ENCODE results near the gene KRT6A. TPM values are rescaled to one million over a fixed set of nuclear protein-coding genes. Genes with fewer than 3 reads are reported as not detected.

The KRT6A gene
- total and polyA plus RNA-seq, 2 experiments from 2014 or later: 0.22 TPM; not detected in 1

DNA sequence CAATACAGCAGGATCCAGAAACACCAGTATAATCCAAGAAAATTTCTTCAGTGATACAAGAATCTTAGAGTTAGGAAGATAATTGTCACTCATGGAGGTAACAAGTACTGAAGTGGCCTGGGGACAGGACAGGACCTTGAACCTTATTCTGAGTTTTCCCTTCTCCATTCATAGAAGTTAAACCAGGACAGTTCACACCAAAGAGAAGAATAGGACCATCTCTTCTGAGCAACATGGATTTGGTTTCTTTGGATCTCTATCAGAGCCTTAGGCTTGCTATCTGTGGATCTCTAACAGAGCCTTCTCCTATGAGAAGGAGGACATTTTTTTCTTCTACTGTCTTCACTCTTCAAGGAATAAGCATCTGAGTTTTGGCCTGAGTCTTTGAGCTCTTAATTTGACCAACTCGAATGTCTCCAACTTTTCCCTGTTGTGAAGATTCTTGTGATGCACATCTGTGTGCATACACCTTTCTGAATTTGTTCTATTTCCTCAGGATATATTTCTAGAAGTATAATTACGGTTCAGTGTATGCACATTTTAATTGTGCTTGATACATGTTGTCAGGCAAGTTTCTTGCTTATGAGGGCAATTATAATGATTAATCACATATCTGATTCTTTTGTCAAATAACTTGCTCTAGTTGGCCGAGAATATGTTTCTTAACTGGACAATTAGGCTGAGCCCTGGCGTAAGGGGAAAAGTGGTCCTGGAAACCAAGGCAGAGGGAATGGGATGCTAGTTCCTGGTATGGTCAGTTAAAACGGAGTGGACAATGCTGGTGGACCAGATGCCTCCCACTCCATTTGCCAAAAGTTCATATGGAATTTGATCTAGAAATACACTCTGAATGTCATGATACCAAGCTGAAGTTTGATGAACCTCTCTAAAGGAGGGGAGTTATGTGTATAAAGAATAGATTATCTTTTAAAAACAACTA, 6.6 kb downstream of the KRT6A start:
- Histone ChIP-seq H3K9me3 (ENCODE audit: low read depth) (no peaks in the 10 kb centered on the region), H3K4me1 (ENCODE audit: low read depth) (no peaks in the 10 kb centered on the region), H3K36me3 (no peaks in the 10 kb centered on the region), H3K27ac (no peak overlapping the region), H3K4me3 (no peak overlapping the region), H3K27me3 (peaks cover 3% of the 10 kb centered on the region)
- DNase-seq (ENCODE audit: low read depth in 1 of 2, low spot score in 1 of 2): no peak
- TF ChIP-seq, protein P1, sequence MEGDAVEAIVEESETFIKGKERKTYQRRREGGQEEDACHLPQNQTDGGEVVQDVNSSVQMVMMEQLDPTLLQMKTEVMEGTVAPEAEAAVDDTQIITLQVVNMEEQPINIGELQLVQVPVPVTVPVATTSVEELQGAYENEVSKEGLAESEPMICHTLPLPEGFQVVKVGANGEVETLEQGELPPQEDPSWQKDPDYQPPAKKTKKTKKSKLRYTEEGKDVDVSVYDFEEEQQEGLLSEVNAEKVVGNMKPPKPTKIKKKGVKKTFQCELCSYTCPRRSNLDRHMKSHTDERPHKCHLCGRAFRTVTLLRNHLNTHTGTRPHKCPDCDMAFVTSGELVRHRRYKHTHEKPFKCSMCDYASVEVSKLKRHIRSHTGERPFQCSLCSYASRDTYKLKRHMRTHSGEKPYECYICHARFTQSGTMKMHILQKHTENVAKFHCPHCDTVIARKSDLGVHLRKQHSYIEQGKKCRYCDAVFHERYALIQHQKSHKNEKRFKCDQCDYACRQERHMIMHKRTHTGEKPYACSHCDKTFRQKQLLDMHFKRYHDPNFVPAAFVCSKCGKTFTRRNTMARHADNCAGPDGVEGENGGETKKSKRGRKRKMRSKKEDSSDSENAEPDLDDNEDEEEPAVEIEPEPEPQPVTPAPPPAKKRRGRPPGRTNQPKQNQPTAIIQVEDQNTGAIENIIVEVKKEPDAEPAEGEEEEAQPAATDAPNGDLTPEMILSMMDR (IDR thresholded peaks at IDR 0.05; ENCODE audit: low read depth, low read length): no peak

DNA sequence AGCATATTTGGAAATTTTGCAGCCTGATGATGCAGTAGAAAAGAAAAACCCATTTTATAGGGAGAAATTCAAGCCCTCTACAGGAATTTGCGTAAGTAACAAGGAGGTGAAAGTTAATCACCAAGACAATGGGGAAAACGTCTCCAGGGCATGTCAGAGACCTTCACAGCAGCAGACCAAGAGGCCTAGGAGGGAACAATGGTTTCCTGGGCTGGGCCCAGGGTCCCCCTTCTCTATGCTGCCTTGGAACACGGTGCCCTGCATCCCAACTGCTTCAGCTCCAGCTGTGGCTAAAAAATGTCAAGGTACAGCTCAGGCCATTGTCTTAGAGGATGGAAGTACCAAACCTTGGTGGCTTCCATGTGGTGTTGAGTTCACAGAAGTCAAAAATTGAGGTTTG, 13.0 kb downstream of the KRT6A start:
- no peak for DNase-seq (ENCODE audit: low read depth in 1 of 2, low spot score in 1 of 2)
- H3K36me3 ChIP-seq: no peaks in the 10 kb centered on the region
- H3K27me3 ChIP-seq: no peaks in the 10 kb centered on the region
- no peak overlapping the region for H3K27ac ChIP-seq
- H3K4me1 ChIP-seq (ENCODE audit: low read depth): no peaks in the 10 kb centered on the region
- TF ChIP-seq, protein P1 (IDR thresholded peaks at IDR 0.05; ENCODE audit: low read depth, low read length): no peak
- H3K4me3 ChIP-seq: no peak overlapping the region
- H3K9me3 ChIP-seq (ENCODE audit: low read depth): no peaks in the 10 kb centered on the region

DNA sequence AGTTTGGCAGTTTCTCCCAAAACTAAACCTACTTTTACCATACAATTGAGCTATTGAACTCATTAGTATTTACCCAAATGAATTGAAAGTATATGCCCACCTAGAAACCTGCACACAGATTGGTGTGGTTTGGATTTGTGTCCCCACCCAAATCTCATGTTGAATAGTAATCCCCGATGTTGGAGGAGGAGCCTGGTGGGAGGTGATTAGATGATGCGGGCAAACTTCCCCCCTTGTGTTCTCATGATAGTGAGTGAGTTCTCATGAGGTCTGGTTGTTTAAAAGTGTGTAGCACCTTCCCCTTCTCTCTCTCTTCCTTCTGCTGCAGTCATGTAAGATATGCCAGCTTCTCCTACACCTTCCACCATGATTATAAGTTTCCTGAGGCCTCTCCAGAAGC, 15.4 kb downstream of the KRT6A start:
- Histone ChIP-seq H3K36me3 (no peaks in the 10 kb centered on the region), H3K27ac (no peak overlapping the region), H3K27me3 (no peaks in the 10 kb centered on the region), H3K9me3 (ENCODE audit: low read depth) (no peaks in the 10 kb centered on the region), H3K4me3 (no peak overlapping the region), H3K4me1 (ENCODE audit: low read depth) (no peaks in the 10 kb centered on the region)
- DNase-seq (ENCODE audit: low read depth in 1 of 2, low spot score in 1 of 2): no peak
- TF ChIP-seq, protein P1 (IDR thresholded peaks at IDR 0.05; ENCODE audit: low read depth, low read length): no peak

DNA sequence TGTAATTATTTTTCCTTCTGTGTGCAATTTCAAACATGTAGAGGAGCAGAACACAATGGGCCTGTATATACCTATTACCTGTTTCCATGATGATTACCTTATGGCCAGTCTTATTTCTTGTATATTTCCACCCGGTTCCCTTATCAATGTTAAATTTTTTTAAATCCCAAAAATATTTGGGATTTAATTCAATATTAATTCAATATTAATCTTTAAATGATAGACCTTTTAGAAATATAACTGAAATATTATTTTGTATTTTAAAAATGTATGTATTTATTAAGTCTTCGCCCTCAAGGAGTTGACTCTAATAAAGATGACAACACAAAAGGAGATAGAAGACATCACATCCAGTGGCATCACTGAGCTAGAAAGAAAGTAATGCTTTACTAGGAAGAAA, 18.8 kb downstream of the KRT6A start:
- H3K36me3 ChIP-seq: no peaks in the 10 kb centered on the region
- DNase-seq (ENCODE audit: low read depth in 1 of 2, low spot score in 1 of 2): no peak
- no peaks in the 10 kb centered on the region for H3K9me3 ChIP-seq (ENCODE audit: low read depth)
- TF ChIP-seq, protein P1 (IDR thresholded peaks at IDR 0.05; ENCODE audit: low read depth, low read length): no peak
- no peak overlapping the region for H3K27ac ChIP-seq
- no peaks in the 10 kb centered on the region for H3K27me3 ChIP-seq
- H3K4me3 ChIP-seq: no peak overlapping the region
- H3K4me1 ChIP-seq (ENCODE audit: low read depth): no peaks in the 10 kb centered on the region

DNA sequence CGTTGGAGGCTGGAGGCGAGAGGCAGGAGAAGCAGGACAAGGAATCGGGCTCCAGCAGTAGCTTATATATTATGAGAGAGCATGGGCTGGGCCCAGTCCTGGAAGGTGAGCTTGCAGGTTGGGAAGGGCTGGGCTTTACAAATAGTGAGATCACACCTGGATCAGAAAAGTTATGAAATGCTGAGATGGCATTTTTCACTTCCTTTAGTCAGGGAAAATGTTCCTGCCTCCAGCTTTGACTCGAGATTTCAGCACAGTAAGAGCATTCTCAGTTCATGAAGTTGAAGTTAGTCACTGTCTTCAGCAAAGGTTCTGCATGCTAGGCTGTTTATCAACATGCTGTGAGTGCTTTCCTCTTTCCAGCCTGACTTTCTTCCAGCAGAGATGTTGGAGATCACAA, 19.3 kb downstream of the KRT6A start, which contains the start of gene KRT6C:
TSS of gene KRT6C (minus strand) at position 38 of the 400 bp plus-strand sequence. CDS start 68 bp downstream, outside the sequence.
- no peaks in the 10 kb centered on the region for H3K9me3 ChIP-seq (ENCODE audit: low read depth)
- H3K4me3 ChIP-seq: no peak within 1 kb of the TSS
- no peak for DNase-seq (ENCODE audit: low read depth in 1 of 2, low spot score in 1 of 2)
- no peak within 1 kb of the TSS for H3K27ac ChIP-seq
- no peaks in the 10 kb centered on the region for H3K4me1 ChIP-seq (ENCODE audit: low read depth)
- no peaks in the 10 kb centered on the region for H3K36me3 ChIP-seq
- no peaks in the 10 kb centered on the region for H3K27me3 ChIP-seq
- TF ChIP-seq, protein P1 (IDR thresholded peaks at IDR 0.05; ENCODE audit: low read depth, low read length): no peak

All from cardiac muscle cell (in vitro differentiated cells and primary cell).